K562 (cell line): ENCODE data around the gene TBX1. TPM values are rescaled to one million over a fixed set of nuclear protein-coding genes. Genes with fewer than 3 reads are reported as not detected.

Experiments
- ATF6 ChIP-seq: sonication (generic); formaldehyde crosslinking; IDR thresholded peaks from 2 replicates; pipeline ENCODE4 v1.4.0; 2020; ENCODE audit warnings: mild to moderate bottlenecking, missing genetic modification reagents
- CREBBP ChIP-seq: IDR thresholded peaks from one replicate; pipeline ENCODE4 v1.6.1; 2012; ENCODE audit warnings: low read depth, mild to moderate bottlenecking, control low read depth, inconsistent platforms, low read length
- CREM ChIP-seq: IDR thresholded peaks from 2 replicates; pipeline ENCODE4 v1.6.1; 2014; ENCODE audit warnings: antibody characterized with exemption, low read depth
- CXXC5 ChIP-seq: fragments of 250-450 bp; sonication (Bioruptor Pico); IDR thresholded peaks from 2 replicates; pipeline ENCODE4 v1.8.0; 2022; ENCODE audit warnings: inconsistent platforms, mild to moderate bottlenecking, moderate library complexity
- DIDO1 ChIP-seq: fragments of 450-650 bp; IDR thresholded peaks from 2 replicates; pipeline ENCODE4 v1.6.1; 2016; ENCODE audit warnings: low read depth, missing biosample characterization, missing genetic modification characterization
- ELF1 ChIP-seq: fragments of 200-800 bp; sonication (Bioruptor generic); IDR thresholded peaks from 2 replicates; pipeline ENCODE4 v1.6.1; 2016; ENCODE audit warnings: missing genetic modification characterization, missing compliant biosample characterization
- ETV1 ChIP-seq: fragments of 450-650 bp; conservative IDR thresholded peaks from 2 replicates; pipeline ENCODE4 v1.6.1; 2016; ENCODE audit warnings: missing genetic modification characterization, control low read depth, low read depth, missing compliant biosample characterization
- HNRNPK ChIP-seq: fragments of 200-400 bp; formaldehyde crosslinking; IDR thresholded peaks from one replicate; pipeline ENCODE4 v1.6.1; 2018; ENCODE audit warnings: mild to moderate bottlenecking, low read depth, low read length; ENCODE audit not compliant: poor library complexity, severe bottlenecking
- IFI16 ChIP-seq: fragments of 250-450 bp; sonication (Bioruptor Pico); IDR thresholded peaks from 2 replicates; pipeline ENCODE4 v2.1.2; 2022; ENCODE audit warnings: mild to moderate bottlenecking, inconsistent platforms
- KHSRP ChIP-seq: fragments of 450-650 bp; IDR thresholded peaks from 2 replicates; pipeline ENCODE4 v1.6.1; 2017
- KLF1 ChIP-seq: fragments of 450-650 bp; IDR thresholded peaks from 2 replicates; pipeline ENCODE4 v1.6.1; 2016; ENCODE audit warnings: missing genetic modification characterization, missing compliant biosample characterization
- KLF13 ChIP-seq: fragments of 450-650 bp; IDR thresholded peaks from 2 replicates; pipeline ENCODE4 v1.6.1; 2016; ENCODE audit warnings: missing genetic modification characterization, low read depth, mild to moderate bottlenecking, missing compliant biosample characterization, moderate library complexity, borderline replicate concordance
- MTA2 ChIP-seq: fragments of 450-650 bp; IDR thresholded peaks from 2 replicates; pipeline ENCODE4 v1.6.1; 2016; ENCODE audit warnings: low read depth
- POLR3A ChIP-seq: IDR thresholded peaks from 2 replicates; pipeline ENCODE4 v1.6.1; 2011; ENCODE audit warnings: borderline replicate concordance, mild to moderate bottlenecking, moderate library complexity; ENCODE audit not compliant: insufficient read length, insufficient read depth; ENCODE audit errors: extremely low read depth
- PTBP1 ChIP-seq: fragments of 200-400 bp; formaldehyde crosslinking; IDR thresholded peaks from 2 replicates; pipeline ENCODE4 v1.6.1; 2017; ENCODE audit warnings: low read depth, low read length
- RBM14 ChIP-seq: fragments of 200-400 bp; formaldehyde crosslinking; IDR thresholded peaks from 2 replicates; pipeline ENCODE4 v1.6.1; 2018; ENCODE audit warnings: low read depth, mild to moderate bottlenecking, low read length, moderate library complexity, borderline replicate concordance; ENCODE audit not compliant: insufficient read depth
- RCOR1 ChIP-seq, 2 experiments: IDR thresholded peaks; 2 replicates each; pipeline ENCODE4 v1.6.1; 2012; ENCODE audit warnings: low read depth in 2 of 2, low read length in 2 of 2, borderline replicate concordance in 1 of 2, improper control_type of control experiment in 1 of 2
- SETDB1 ChIP-seq: IDR thresholded peaks from one replicate; pipeline ENCODE4 v1.6.1; 2012; ENCODE audit warnings: low read length, control low read depth, inconsistent platforms
- SMARCB1 ChIP-seq: IDR thresholded peaks from 2 replicates; pipeline ENCODE4 v1.6.1; 2011; ENCODE audit warnings: improper control_type of control experiment, low read depth; ENCODE audit not compliant: insufficient read length
- SPI1 ChIP-seq: IDR thresholded peaks from 2 replicates; pipeline ENCODE4 v1.6.1; 2011; ENCODE audit warnings: low read depth, low read length, control low read depth, borderline replicate concordance
- TBL1XR1 ChIP-seq, 2 experiments: IDR thresholded peaks; 2 replicates each; pipeline ENCODE4 v1.6.1; 2012; ENCODE audit warnings: improper control_type of control experiment in 2 of 2, low read length in 2 of 2, mild to moderate bottlenecking in 1 of 2
- TEAD4 ChIP-seq, 2 experiments: sonication (generic) in 1 of 2; formaldehyde crosslinking in 1 of 2; IDR thresholded peaks; 2 replicates each; pipeline versions ENCODE4 v1.6.1 to v1.8.0; 2012 to 2022; ENCODE audit warnings: borderline replicate concordance in 1 of 2, inconsistent platforms in 1 of 2, low read length in 1 of 2, mild to moderate bottlenecking in 1 of 2, missing genetic modification reagents in 1 of 2
- YY1 ChIP-seq, 3 experiments: IDR thresholded peaks; 2 replicates each; pipeline ENCODE4 v1.6.1; 2011; ENCODE audit warnings: low read length in 2 of 3, mild to moderate bottlenecking in 2 of 3, moderate library complexity in 2 of 3, borderline replicate concordance in 1 of 3, control low read depth in 1 of 3, low read depth in 1 of 3; ENCODE audit not compliant: insufficient read depth in 3 of 3, insufficient replicate concordance in 2 of 3, control insufficient read depth in 1 of 3, insufficient read length in 1 of 3; ENCODE audit errors: extremely low read depth in 1 of 3
- ZBTB7A ChIP-seq: IDR thresholded peaks from 2 replicates; pipeline ENCODE4 v1.6.1; 2011; ENCODE audit warnings: low read depth, mild to moderate bottlenecking, low read length, moderate library complexity, borderline replicate concordance; ENCODE audit not compliant: control insufficient read depth
- ZKSCAN1 ChIP-seq: fragments of 150-350 bp; IDR thresholded peaks from 2 replicates; pipeline ENCODE4 v1.6.1; 2016; ENCODE audit warnings: low read depth, low read length
- ZKSCAN8 ChIP-seq: fragments of 200-800 bp; sonication (Bioruptor generic); IDR thresholded peaks from 2 replicates; pipeline ENCODE4 v1.6.1; 2016; ENCODE audit warnings: missing genetic modification characterization, missing compliant biosample characterization
- ZNF311 ChIP-seq: fragments of 250-450 bp; sonication (Bioruptor Pico); IDR thresholded peaks from 2 replicates; pipeline ENCODE4 v1.4.0; 2020; ENCODE audit warnings: mild to moderate bottlenecking, moderate library complexity
- polyA plus RNA-seq, 8 experiments: library from polyadenylated mRNA; depleted of rRNA in 4 of 8; stranded (reverse) in 5 of 8; unstranded in 3 of 8; fragments of >200 nt; fragmentation: Nextera tagmentation in 2 of 8; fragmentation: Illumina TruSeq in 1 of 8; extraction: Ambion mirVana in 2 of 8; extraction: Trizol in 1 of 8; gene quantifications; 2 replicates each; pipeline versions ENCODE4 v1.2.1 to v1.2.3, GENCODE V29; 2011 to 2014; ENCODE audit warnings: inconsistent platforms in 1 of 8, missing spikeins in 1 of 8
- total RNA-seq, 7 experiments: library from RNA; depleted of rRNA in 6 of 7; stranded (reverse); fragments of >200 nt in 6 of 7; fragmentation: Illumina TruSeq in 2 of 7; extraction: Trizol in 2 of 7; gene quantifications; 2 replicates each; pipeline versions ENCODE4 v1.2.1 to v1.2.3, GENCODE V29; 2011 to 2021; ENCODE audit warnings: low replicate concordance in 1 of 7

The TBX1 gene
- total and polyA plus RNA-seq, 9 of the 15 experiments (the other 6 are each of a cell fraction or from before 2014, with no cell fraction given) = 0.07 to 35.0 (median 3.9) TPM

GRCh38 chr22:19776433-19777031, 16.0 kb downstream of the TBX1 start (continued):
- TF ChIP-seq RBM14 (no peak), ZBTB7A (0 out of 2 replicates have a peak, but pooled peaks have one; percentile 6), ZKSCAN8 (no peak), RCOR1 (IDR thresholded peaks at IDR 0.05; ENCODE audit: borderline replicate concordance in 1 of 2, low read depth in 2 of 2, low read length in 2 of 2) (peak; percentile 41 to 82; a peak in 3 of 4 replicates), YY1 (IDR thresholded peaks at IDR 0.05; ENCODE audit: borderline replicate concordance in 1 of 3, control insufficient read depth in 1 of 3, extremely low read depth in 1 of 3, insufficient read depth in 3 of 3, insufficient read length in 1 of 3, insufficient replicate concordance in 2 of 3, low read depth in 1 of 3, low read length in 2 of 3) (peak in 1 of 3 experiments; percentile 3), KHSRP (no peak), ZNF311 (CRISPR knock-in tag) (no peak), ZKSCAN1 (0 out of 2 replicates have a peak, but pooled peaks have one; percentile 35), TEAD4 (IDR thresholded peaks at IDR 0.05; ENCODE audit: low read length) (peak; percentile 39; the same call in 1 of the 2 replicates), TEAD4 (CRISPR knock-in tag; IDR thresholded peaks at IDR 0.05; ENCODE audit: borderline replicate concordance) (no peak), DIDO1 (tag) (no peak; the same call in 1 of the 2 replicates), MTA2 (no peak), KLF13 (peak; percentile 64; the same call in 1 of the 2 replicates), TBL1XR1 (IDR thresholded peaks at IDR 0.05; ENCODE audit: low read length in 2 of 2) (peak in 1 of 2 experiments; percentile 74; a peak in 2 of 4 replicates), SPI1 (peak; percentile 51; the same call in 1 of the 2 replicates), SMARCB1 (no peak), ATF6 (CRISPR knock-in tag) (no peak), SETDB1 (peak; percentile 27), CXXC5 (CRISPR knock-in tag) (peak; percentile 59), PTBP1 (no peak), IFI16 (CRISPR knock-in tag) (peak; percentile 75; the same call in 1 of the 2 replicates), CREBBP (no peak), POLR3A (no peak), KLF1 (tag) (peak; percentile 78; the same call in 1 of the 2 replicates), ETV1 (tag) (peak; percentile 56), HNRNPK (no peak), CREM (peak; percentile 47; the same call in 1 of the 2 replicates), ELF1 (tag) (peak; percentile 37; the same call in 1 of the 2 replicates)
